H1 (cell line): ENCODE data around the gene ZNF761. TPM values are rescaled to one million over a fixed set of nuclear protein-coding genes. Genes with fewer than 3 reads are reported as not detected.
A peak's percentile ranks its signal among the peaks of the same experiment; 100 is the strongest.

Experiments
- CTCF ChIA-PET: fragments of 300-600 bp; sonication (Branson Sonifier 250); formaldehyde crosslinking; loops from one replicate; lab custom pipeline; 2021; ENCODE audit not compliant: partially characterized antibody; lab: Charles Lee
- POLR2A ChIA-PET: fragments of 300-600 bp; sonication (Branson Sonifier 250); formaldehyde crosslinking; loops from one replicate; lab custom pipeline; 2021; ENCODE audit warnings: inconsistent platforms; ENCODE audit not compliant: partially characterized antibody; lab: Charles Lee
- DNase-seq, 2 experiments: peaks; one replicate each; pipeline versions ENCODE4 v3.0.0 to v3.0.0-alpha.2; 2010 to 2022; ENCODE audit warnings: low spot score in 2 of 2, low read depth in 1 of 2, mixed read lengths in 1 of 2
- FAIRE-seq: peaks from 2 replicates; lab custom pipeline; 2011; peaks lifted over from hg19 to GRCh38; lab: Jason Lieb, UNC
- H2AFZ ChIP-seq: 2 replicates; pipeline ENCODE4 v1.8.1; 2012; ENCODE audit warnings: low read length, inconsistent platforms
- H2AK5ac ChIP-seq: 2 replicates; pipeline ENCODE4 v1.6.1; 2013; ENCODE audit warnings: low read depth, low read length
- H2BK120ac ChIP-seq: replicated peaks from 2 replicates; pipeline ENCODE3; 2013; ENCODE audit warnings: low read depth, low read length, inconsistent platforms
- H2BK12ac ChIP-seq: 2 replicates; pipeline ENCODE4 v1.6.1; 2013; ENCODE audit warnings: low read depth, low read length
- H2BK15ac ChIP-seq: 2 replicates; pipeline ENCODE4 v1.6.1; 2013; ENCODE audit warnings: low read length
- H2BK20ac ChIP-seq: 2 replicates; pipeline ENCODE4 v1.6.1; 2013; ENCODE audit warnings: low read length
- H2BK5ac ChIP-seq: 2 replicates; pipeline ENCODE4 v1.6.1; 2013; ENCODE audit warnings: low read depth, low read length
- H3K14ac ChIP-seq: 2 replicates; pipeline ENCODE4 v1.6.1; 2013; ENCODE audit warnings: inconsistent platforms; ENCODE audit not compliant: insufficient read length
- H3K18ac ChIP-seq: 2 replicates; pipeline ENCODE4 v1.6.1; 2013; ENCODE audit warnings: low read length; ENCODE audit errors: extremely low read depth
- H3K23ac ChIP-seq: 2 replicates; pipeline ENCODE4 v1.6.1; 2013; ENCODE audit warnings: inconsistent platforms; ENCODE audit not compliant: insufficient read length
- H3K23me2 ChIP-seq: 2 replicates; pipeline ENCODE4 v1.6.1; 2013; ENCODE audit warnings: low read depth, low read length
- H3K27ac ChIP-seq: 2 replicates; pipeline ENCODE4 v1.6.1; 2011; ENCODE audit warnings: low read depth, low read length, inconsistent platforms
- H3K27me3 ChIP-seq, 4 experiments: replicated peaks in 1 of 4; 1 replicate in 1 of 4; 2 replicates in 3 of 4; pipeline versions ENCODE4 v1.6.1 to v1.8.1; 2011 to 2013; ENCODE audit warnings: low read length in 3 of 4, mild to moderate bottlenecking in 3 of 4, inconsistent platforms in 2 of 4, mixed read lengths in 2 of 4, moderate library complexity in 1 of 4; ENCODE audit not compliant: control insufficient read depth in 3 of 4, insufficient read depth in 3 of 4; ENCODE audit errors: extremely low read depth in 1 of 4
- H3K36me3 ChIP-seq, 4 experiments: 2 replicates each; pipeline versions ENCODE4 v1.6.1 to v1.8.1; 2011 to 2013; ENCODE audit warnings: mild to moderate bottlenecking in 4 of 4, low read length in 3 of 4, moderate library complexity in 2 of 4, control low read depth in 1 of 4, inconsistent platforms in 1 of 4; ENCODE audit not compliant: insufficient read depth in 4 of 4, control insufficient read depth in 2 of 4
- H3K4ac ChIP-seq: replicated peaks from 2 replicates; pipeline ENCODE3; 2013; ENCODE audit warnings: low read length, low read depth, mixed read lengths, inconsistent platforms; ENCODE audit not compliant: insufficient read length
- H3K4me1 ChIP-seq, 4 experiments: replicated peaks in 1 of 4; 1 replicate in 1 of 4; 2 replicates in 3 of 4; pipeline versions ENCODE4 v1.6.1 to v1.8.1; 2011 to 2013; ENCODE audit warnings: low read length in 3 of 4, inconsistent platforms in 2 of 4, mixed read lengths in 1 of 4; ENCODE audit not compliant: insufficient read depth in 4 of 4, control insufficient read depth in 3 of 4
- H3K4me2 ChIP-seq, 2 experiments: 2 replicates each; pipeline versions ENCODE4 v1.6.1 to v1.8.1; 2011 to 2013; ENCODE audit warnings: low read depth in 2 of 2, low read length in 2 of 2, control low read depth in 1 of 2, inconsistent platforms in 1 of 2, mild to moderate bottlenecking in 1 of 2; ENCODE audit not compliant: insufficient read depth in 1 of 2
- H3K4me3 ChIP-seq, 4 experiments: fragments of 200-600, 300-600 bp in 1 of 4; sonication (generic), shearing (Covaris generic), sonication (Bioruptor Twin) in 1 of 4; 2 replicates each; pipeline versions ENCODE4 v1.5.1 to v1.8.1; 2011 to 2016; ENCODE audit warnings: low read length in 4 of 4, low read depth in 3 of 4, control low read depth in 2 of 4, inconsistent platforms in 2 of 4, mild to moderate bottlenecking in 2 of 4, mixed read lengths in 1 of 4, moderate library complexity in 1 of 4; ENCODE audit not compliant: insufficient read depth in 2 of 4; ENCODE audit errors: extremely low read depth in 1 of 4
- H3K56ac ChIP-seq: replicated peaks from 2 replicates; pipeline ENCODE3; 2013; ENCODE audit warnings: low read depth, mild to moderate bottlenecking, mixed read lengths, low read length, inconsistent platforms; ENCODE audit not compliant: insufficient read length
- H3K79me1 ChIP-seq: 2 replicates; pipeline ENCODE4 v1.6.1; 2013; ENCODE audit warnings: low read depth, low read length, control low read depth
- H3K79me2 ChIP-seq, 2 experiments: 2 replicates each; pipeline versions ENCODE4 v1.6.1 to v1.8.1; 2012 to 2013; ENCODE audit warnings: low read length in 2 of 2, mild to moderate bottlenecking in 2 of 2, inconsistent platforms in 1 of 2; ENCODE audit not compliant: insufficient read depth in 2 of 2, control insufficient read depth in 1 of 2
- H3K9ac ChIP-seq, 4 experiments: replicated peaks in 1 of 4; 1 replicate in 1 of 4; 2 replicates in 3 of 4; pipeline versions ENCODE4 v1.6.1 to v1.8.1; 2011 to 2013; ENCODE audit warnings: low read depth in 3 of 4, low read length in 3 of 4, control low read depth in 2 of 4, mild to moderate bottlenecking in 2 of 4, moderate library complexity in 2 of 4, inconsistent platforms in 1 of 4; ENCODE audit errors: extremely low read depth in 1 of 4
- H3K9me3 ChIP-seq, 2 experiments: 2 replicates each; pipeline versions ENCODE4 v1.6.1 to v1.8.1; 2012 to 2013; ENCODE audit warnings: mild to moderate bottlenecking in 2 of 2, moderate library complexity in 2 of 2, control low read depth in 1 of 2, inconsistent platforms in 1 of 2, low read depth in 1 of 2, low read length in 1 of 2, mixed read lengths in 1 of 2; ENCODE audit not compliant: insufficient read depth in 2 of 2
- H4K20me1 ChIP-seq, 2 experiments: replicated peaks in 1 of 2; 2 replicates each; pipeline versions ENCODE3 to v1.8.1; 2011 to 2013; ENCODE audit warnings: inconsistent platforms in 2 of 2, low read length in 2 of 2, mild to moderate bottlenecking in 1 of 2; ENCODE audit not compliant: insufficient read depth in 2 of 2, control insufficient read depth in 1 of 2
- H4K5ac ChIP-seq: 2 replicates; pipeline ENCODE4 v1.6.1; 2013; ENCODE audit warnings: low read length, low read depth, mixed read lengths, inconsistent platforms; ENCODE audit not compliant: insufficient read length
- H4K8ac ChIP-seq: 2 replicates; pipeline ENCODE4 v1.8.0; 2013; ENCODE audit warnings: mild to moderate bottlenecking, moderate library complexity, low read length, inconsistent platforms; ENCODE audit not compliant: insufficient read depth; ENCODE audit errors: extremely low read depth
- H4K91ac ChIP-seq: replicated peaks from 2 replicates; pipeline ENCODE3; 2013; ENCODE audit warnings: low read length, mixed read lengths, inconsistent platforms; ENCODE audit not compliant: insufficient read length
- BACH1 ChIP-seq: IDR thresholded peaks from 2 replicates; pipeline ENCODE4 v1.6.1; 2012; ENCODE audit warnings: low read length, improper control_type of control experiment
- CHD2 ChIP-seq: IDR thresholded peaks from 2 replicates; pipeline ENCODE4 v1.6.1; 2012; ENCODE audit warnings: low read length, improper control_type of control experiment
- EGR1 ChIP-seq: IDR thresholded peaks from 2 replicates; pipeline ENCODE4 v1.6.1; 2011; ENCODE audit warnings: low read depth, low read length, borderline replicate concordance
- HDAC6 ChIP-seq: IDR thresholded peaks from one replicate; pipeline ENCODE4 v1.7.1; 2012; ENCODE audit warnings: low read depth, mild to moderate bottlenecking, inconsistent platforms, low read length, moderate library complexity
- NANOG ChIP-seq: IDR thresholded peaks from 2 replicates; pipeline ENCODE4 v1.6.1; 2011; ENCODE audit warnings: low read length, low read depth, mild to moderate bottlenecking, inconsistent platforms; ENCODE audit not compliant: insufficient read depth, poor library complexity, severe bottlenecking
- POU5F1 ChIP-seq: IDR thresholded peaks from 2 replicates; pipeline ENCODE4 v1.6.1; 2011; ENCODE audit warnings: low read depth, mild to moderate bottlenecking, low read length, moderate library complexity
- SP4 ChIP-seq: IDR thresholded peaks from 2 replicates; pipeline ENCODE4 v1.6.1; 2012; ENCODE audit warnings: low read length, inconsistent platforms
- TBP ChIP-seq: IDR thresholded peaks from 2 replicates; pipeline ENCODE4 v1.6.1; 2011; ENCODE audit warnings: low read depth, low read length, improper control_type of control experiment
- YY1 ChIP-seq: IDR thresholded peaks from 2 replicates; pipeline ENCODE4 v1.6.1; 2011; ENCODE audit warnings: low read depth, mild to moderate bottlenecking, low read length
- WGBS, 2 experiments: shearing (Covaris generic) in 1 of 2; methylation state at CpG; one replicate each; pipeline versions ENCODE4 v1.1.6 to v1.1.7; 2013 to 2015; ENCODE audit warnings: low lambda C conversion rate in 2 of 2, mixed read lengths in 2 of 2, inconsistent platforms in 1 of 2, low coverage in 1 of 2, missing lambda C conversion rate in 1 of 2; ENCODE audit not compliant: insufficient replicate concordance in 2 of 2, insufficient coverage in 1 of 2, insufficient read length in 1 of 2; ENCODE audit errors: extremely low coverage in 1 of 2, missing lambda C conversion rate in 1 of 2; 5-methylcytosine and 5-hydroxymethylcytosine counted together
- polyA plus RNA-seq, 7 experiments: library from polyadenylated mRNA; depleted of rRNA in 3 of 7; stranded (reverse) in 5 of 7; unstranded in 2 of 7; fragments of >200 nt in 5 of 7; fragments of 200-250 nt in 2 of 7; gene quantifications; 1 replicate in 5 of 7; 2 replicates in 1 of 7; 4 replicates in 1 of 7; pipeline versions ENCODE4 v1.2.1 to v1.2.3, GENCODE V29; 2011 to 2013; ENCODE audit warnings: missing spikeins in 2 of 7, mixed read lengths in 2 of 7
- total RNA-seq: library from RNA; stranded (reverse); fragmentation: NEBNext Ultra II Directional; extraction: Animal tissue kit (Norgen Biotek cat#: 25700); gene quantifications from 2 replicates; pipeline ENCODE4 v1.2.1, GENCODE V29; 2021
- TF ChIP-seq, protein P1 (sequence below): IDR thresholded peaks from 2 replicates; pipeline ENCODE4 v1.6.1; 2011; ENCODE audit warnings: low read length, improper control_type of control experiment

The ZNF761 gene
- total and polyA plus RNA-seq, 2 of the 8 experiments (the other 6 are each of a cell fraction or from before 2014, with no cell fraction given) = 11.1 to 25.1 TPM

DNA sequence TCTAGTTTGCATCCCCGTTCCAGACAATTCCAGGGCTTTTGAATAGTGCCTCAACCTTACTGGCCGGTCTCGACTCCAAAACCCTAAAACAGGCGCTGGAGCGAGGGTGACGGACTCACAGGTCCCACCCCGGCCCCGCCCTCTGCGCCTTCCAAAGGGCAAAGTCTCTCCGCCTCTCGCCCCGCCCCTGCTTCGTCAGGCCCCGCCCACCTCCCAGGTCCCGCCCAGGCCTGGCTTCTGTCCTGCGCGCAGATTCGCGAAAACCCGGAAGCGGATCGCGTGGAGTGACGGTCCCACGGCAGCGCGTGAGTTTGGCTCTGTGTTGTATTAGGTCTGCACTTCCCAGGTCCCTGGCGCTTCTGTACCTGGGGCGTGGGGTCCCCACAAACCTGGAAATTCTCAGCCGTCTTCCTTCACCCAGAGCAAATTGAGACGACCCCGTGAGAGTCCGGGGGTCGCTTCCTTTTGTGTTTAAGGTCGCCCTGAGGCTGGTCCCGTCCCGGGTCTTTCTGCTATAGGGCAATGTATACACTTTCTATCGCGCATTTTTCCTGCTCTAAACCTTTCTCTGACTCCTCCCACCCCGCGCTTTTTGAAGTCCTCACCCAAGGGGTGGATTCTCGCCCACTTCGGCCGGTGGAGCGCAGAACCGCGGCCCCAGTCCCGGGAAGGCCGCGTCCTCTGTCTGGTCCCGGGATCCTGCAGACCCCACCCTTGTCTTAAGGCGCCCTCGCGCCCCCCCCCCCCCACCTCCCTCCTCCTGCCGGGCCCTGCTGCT lies 35.9 kb downstream of the ZNF761 start, which contains the start of gene ZNF813:
Gene ZNF813, plus strand, starts transcription at position 249 of the 778 bp plus-strand sequence. CDS start 16,090 bp downstream, outside the sequence.
- Histone ChIP-seq H2AFZ (0 out of 2 replicates have a peak within 1 kb of the TSS, but pooled peaks have one; percentile 65), H3K4me2 (peak within 1 kb of the TSS; percentile 76 to 83), H4K91ac (no peak within 1 kb of the TSS), H4K5ac (peak within 1 kb of the TSS; percentile 80), H3K23ac (no peak within 1 kb of the TSS), H3K14ac (no peak within 1 kb of the TSS), H3K4me3 (peak within 1 kb of the TSS; percentile 68 to 99 (median 92)), H3K9me3 (no peaks in the 10 kb centered on the region), H3K79me1 (no peaks in the 10 kb centered on the region), H4K20me1 (peaks cover 0 to 3% of the 10 kb centered on the region in 2 experiments), H3K27ac (peak within 1 kb of the TSS; percentile 73; the same call in 1 of the 2 replicates), H2BK120ac (no peak within 1 kb of the TSS), H3K9ac (peak within 1 kb of the TSS in 3 of 4 experiments; percentile 54 to 79 (median 70); a peak in 5 of 7 replicates), H3K23me2 (peaks cover 5% of the 10 kb centered on the region), H3K4me1 (peaks cover 3 to 12% (median 5%) of the 10 kb centered on the region in 4 experiments; a peak in 5 of 7 replicates), H2BK12ac (0 out of 2 replicates have a peak within 1 kb of the TSS, but pooled peaks have one; percentile 39), H3K36me3 (no peaks in the 10 kb centered on the region), H4K8ac (peak within 1 kb of the TSS; percentile 71; the same call in 1 of the 2 replicates), H3K27me3 (no peaks in the 10 kb centered on the region; a peak in 1 of 7 replicates), H3K79me2 (peaks cover 0 to 19% of the 10 kb centered on the region in 2 experiments; a peak in 2 of 4 replicates), H2BK5ac (peak within 1 kb of the TSS; percentile 32; the same call in 1 of the 2 replicates), H3K4ac (no peak within 1 kb of the TSS), H3K18ac (peak within 1 kb of the TSS; percentile 48; the same call in 1 of the 2 replicates), H2AK5ac (no peak within 1 kb of the TSS), H2BK20ac (no peak within 1 kb of the TSS), H3K56ac (no peak within 1 kb of the TSS), H2BK15ac (no peak within 1 kb of the TSS)
- 2% methylated on average over 32 of the region's 55 CpGs; no CpG with 5 or more reads in 1 of the 2 experiments for WGBS, 2 experiments
- DNase-seq = peak; percentile 73 to 98
- CTCF ChIA-PET = no interaction called here
- POLR2A ChIA-PET = no interaction called here
- FAIRE-seq = no peak
- no peak for TF ChIP-seq HDAC6
- TF ChIP-seq POU5F1 = no peak
- TF ChIP-seq EGR1 = no peak
- no peak for TF ChIP-seq TBP
- no peak for TF ChIP-seq NANOG
- TF ChIP-seq BACH1 = peak; percentile 82
- no peak for TF ChIP-seq CHD2
- TF ChIP-seq SP4 = 0 out of 2 replicates have a peak, but pooled peaks have one; percentile 56
- TF ChIP-seq YY1 = no peak
- TF ChIP-seq, protein P1, sequence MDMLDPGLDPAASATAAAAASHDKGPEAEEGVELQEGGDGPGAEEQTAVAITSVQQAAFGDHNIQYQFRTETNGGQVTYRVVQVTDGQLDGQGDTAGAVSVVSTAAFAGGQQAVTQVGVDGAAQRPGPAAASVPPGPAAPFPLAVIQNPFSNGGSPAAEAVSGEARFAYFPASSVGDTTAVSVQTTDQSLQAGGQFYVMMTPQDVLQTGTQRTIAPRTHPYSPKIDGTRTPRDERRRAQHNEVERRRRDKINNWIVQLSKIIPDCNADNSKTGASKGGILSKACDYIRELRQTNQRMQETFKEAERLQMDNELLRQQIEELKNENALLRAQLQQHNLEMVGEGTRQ = no peak
